IPS DF 6.9 (cell line): ENCODE data around the gene POU4F3.

Experiments used
- DNase-seq: peaks from one replicate; pipeline ENCODE4 v3.0.0-alpha.2; 2013; ENCODE audit warnings: low read depth, low spot score
- H3K27ac ChIP-seq: one replicate; pipeline ENCODE4 v1.5.1; 2013; ENCODE audit warnings: low read length, control low read depth
- H3K27me3 ChIP-seq: 2 replicates; pipeline ENCODE4 v1.6.1; 2013; ENCODE audit warnings: mild to moderate bottlenecking, low read length; ENCODE audit not compliant: control insufficient read depth, insufficient read depth
- H3K36me3 ChIP-seq: 2 replicates; pipeline ENCODE4 v1.6.1; 2013; ENCODE audit warnings: low read length; ENCODE audit not compliant: control insufficient read depth, insufficient read depth
- H3K4me1 ChIP-seq: 2 replicates; pipeline ENCODE4 v1.6.1; 2013; ENCODE audit warnings: low read length; ENCODE audit not compliant: control insufficient read depth, insufficient read depth
- H3K4me3 ChIP-seq: 2 replicates; pipeline ENCODE4 v1.5.1; 2013; ENCODE audit warnings: mild to moderate bottlenecking, low read length
- H3K9me3 ChIP-seq: 2 replicates; pipeline ENCODE4 v1.6.1; 2013; ENCODE audit warnings: low read length, inconsistent platforms; ENCODE audit not compliant: control insufficient read depth, insufficient read depth
- WGBS: extraction: QIAGEN DNeasy Blood & Tissue Kit; methylation state at CpG from one replicate; pipeline ENCODE4 v1.1.7; 2013; ENCODE audit warnings: mixed read lengths, missing lambda C conversion rate; ENCODE audit not compliant: insufficient read length, insufficient coverage; 5-methylcytosine and 5-hydroxymethylcytosine counted together

Gene POU4F3

DNA sequence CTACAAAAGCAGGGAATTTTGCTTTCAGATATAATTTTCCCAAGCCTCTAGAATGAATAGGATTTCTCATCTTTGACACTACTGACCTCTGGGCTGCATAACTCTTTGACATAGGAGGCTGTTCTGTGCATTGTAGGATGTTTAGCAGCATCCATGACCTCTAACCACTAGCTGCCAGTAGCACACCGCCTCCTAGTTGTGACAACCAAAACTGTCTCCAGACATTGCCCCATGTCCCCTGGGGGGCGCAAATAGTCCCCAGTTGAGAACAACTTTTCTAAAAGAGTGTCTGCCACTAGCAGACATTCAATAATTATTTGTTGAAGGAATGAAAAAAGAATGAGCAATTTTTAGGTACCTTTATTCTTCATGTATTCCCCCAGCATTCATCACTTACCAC, 51.8 kb downstream of the POU4F3 start:
- no peaks in the 10 kb centered on the region for H3K9me3 ChIP-seq

More for the DNA sequence above, 51.8 kb downstream of the POU4F3 start:
- WGBS, result no CpG with 5 or more reads among the region's 2 CpGs
- Histone ChIP-seq H3K36me3 (no peaks in the 10 kb centered on the region), H3K27me3 (no peaks in the 10 kb centered on the region), H3K4me1 (no peaks in the 10 kb centered on the region), H3K4me3 (no peak overlapping the region), H3K27ac (no peak overlapping the region)
- DNase-seq, result no peak
